Measurements from ENCODE around the gene CTDSPL. TPM values are rescaled to one million over a fixed set of nuclear protein-coding genes. Genes with fewer than 3 reads are reported as not detected.

Gene CTDSPL
- total and polyA plus RNA-seq, 4 donors: 8.4 to 17.2 (median 14.2) TPM

GRCh38 chr3:37872413-37873160 is 10.9 kb downstream of the CTDSPL start:
- WGBS: 95% methylated on average over 5 of the region's 5 CpGs
- Histone ChIP-seq H3K9me3 (ENCODE audit: control insufficient read depth in 4 of 4, low read length in 3 of 4) (no peaks in the 10 kb centered on the region), H3K4me1 (ENCODE audit: control insufficient read depth in 4 of 4, insufficient read depth in 4 of 4, low read length in 3 of 4) (peaks cover 0 to under 1% (median 0%) of the 10 kb centered on the region in 4 donors), H3K27me3 (ENCODE audit: control insufficient read depth in 4 of 4, insufficient read depth in 4 of 4, low read length in 3 of 4) (no peaks in the 10 kb centered on the region), H3K27ac (ENCODE audit: low read depth in 1 of 2, low read length in 2 of 2) (no peak overlapping the region), H3K9ac (ENCODE audit: low read depth in 1 of 2, low read length in 2 of 2) (no peak overlapping the region), H3K36me3 (ENCODE audit: control insufficient read depth in 4 of 4, insufficient read depth in 3 of 4, low read depth in 1 of 4, low read length in 3 of 4) (no peaks in the 10 kb centered on the region), H3K4me3 (ENCODE audit: low read depth in 1 of 3, low read length in 3 of 3) (no peak overlapping the region)
- TF ChIP-seq FOXA2 (IDR thresholded peaks at IDR 0.05) (no peak), HNF4G (IDR thresholded peaks at IDR 0.05) (no peak), MAX (IDR thresholded peaks at IDR 0.05) (no peak), RAD21 (IDR thresholded peaks at IDR 0.05) (no peak), YY1 (IDR thresholded peaks at IDR 0.05) (no peak), ZBTB33 (IDR thresholded peaks at IDR 0.05) (no peak), RXRA (IDR thresholded peaks at IDR 0.05) (no peak)
- DNase-seq (ENCODE audit: low spot score): no peak

- H3K4me3 ChIP-seq (ENCODE audit: low read depth in 1 of 3, low read length in 3 of 3): no peak overlapping the region
- no peaks in the 10 kb centered on the region for H3K27me3 ChIP-seq (ENCODE audit: control insufficient read depth in 4 of 4, insufficient read depth in 4 of 4, low read length in 3 of 4)
- TF ChIP-seq EGR1 (IDR thresholded peaks at IDR 0.05; ENCODE audit: low read depth in 2 of 2) (no peak), TAF1 (conservative IDR thresholded peaks at IDR 0.05) (no peak), NR2F2 (IDR thresholded peaks at IDR 0.05) (no peak), SP1 (IDR thresholded peaks at IDR 0.05) (no peak), JUND (IDR thresholded peaks at IDR 0.05) (no peak), FOXA1 (IDR thresholded peaks at IDR 0.05) (no peak), REST (IDR thresholded peaks at IDR 0.05) (no peak), MAX (IDR thresholded peaks at IDR 0.05) (no peak), CTCF (IDR thresholded peaks at IDR 0.05; ENCODE audit: low read depth, low read length, missing input control) (no peak), ZBTB33 (IDR thresholded peaks at IDR 0.05) (no peak), RXRA (IDR thresholded peaks at IDR 0.05) (no peak), HNF4G (IDR thresholded peaks at IDR 0.05) (no peak), RAD21 (IDR thresholded peaks at IDR 0.05) (no peak), GABPA (IDR thresholded peaks at IDR 0.05 in 1 of 2, conservative IDR thresholded peaks at IDR 0.05 in 1 of 2) (no peak)
- DNase-seq (ENCODE audit: low spot score): no peak
- H3K9me3 ChIP-seq (ENCODE audit: control insufficient read depth in 4 of 4, low read length in 3 of 4): no peaks in the 10 kb centered on the region
- no peak overlapping the region for H3K27ac ChIP-seq (ENCODE audit: low read depth in 1 of 2, low read length in 2 of 2)
- H3K9ac ChIP-seq (ENCODE audit: low read depth in 1 of 2, low read length in 2 of 2): no peak overlapping the region
- peaks cover 0 to 3% (median 0%) of the 10 kb centered on the region in 4 donors for H3K4me1 ChIP-seq (ENCODE audit: control insufficient read depth in 4 of 4, insufficient read depth in 4 of 4, low read length in 3 of 4)
- no peaks in the 10 kb centered on the region for H3K36me3 ChIP-seq (ENCODE audit: control insufficient read depth in 4 of 4, insufficient read depth in 3 of 4, low read depth in 1 of 4, low read length in 3 of 4)
These were observed 14.6 kb downstream of the CTDSPL start for GRCh38 chr3:37876279-37876678.
